Forelimb muscle (tissue), 1 donor: ENCODE data around the gene TP63. TPM values are rescaled to one million over a fixed set of nuclear protein-coding genes. Genes with fewer than 3 reads are reported as not detected.
A peak's percentile ranks its signal among the peaks of the same experiment; 100 is the strongest.
"Not testable (repeated sequence)": the region's sequence is repeated elsewhere in the genome, so short reads cannot be mapped to it uniquely, and the experiment has no call there.

Experiments
- DNase-seq: peaks from one replicate; pipeline ENCODE4 v3.0.0-alpha.2; 2013; ENCODE audit warnings: low read depth
- polyA plus RNA-seq: library from polyadenylated mRNA; unstranded; fragments of 120-200 nt; gene quantifications from one replicate; pipeline ENCODE4 v1.2.1, GENCODE V29; 2013; ENCODE audit not compliant: insufficient read length

The TP63 gene
- polyA plus RNA-seq, 1 donor: 11.6 TPM

DNA sequence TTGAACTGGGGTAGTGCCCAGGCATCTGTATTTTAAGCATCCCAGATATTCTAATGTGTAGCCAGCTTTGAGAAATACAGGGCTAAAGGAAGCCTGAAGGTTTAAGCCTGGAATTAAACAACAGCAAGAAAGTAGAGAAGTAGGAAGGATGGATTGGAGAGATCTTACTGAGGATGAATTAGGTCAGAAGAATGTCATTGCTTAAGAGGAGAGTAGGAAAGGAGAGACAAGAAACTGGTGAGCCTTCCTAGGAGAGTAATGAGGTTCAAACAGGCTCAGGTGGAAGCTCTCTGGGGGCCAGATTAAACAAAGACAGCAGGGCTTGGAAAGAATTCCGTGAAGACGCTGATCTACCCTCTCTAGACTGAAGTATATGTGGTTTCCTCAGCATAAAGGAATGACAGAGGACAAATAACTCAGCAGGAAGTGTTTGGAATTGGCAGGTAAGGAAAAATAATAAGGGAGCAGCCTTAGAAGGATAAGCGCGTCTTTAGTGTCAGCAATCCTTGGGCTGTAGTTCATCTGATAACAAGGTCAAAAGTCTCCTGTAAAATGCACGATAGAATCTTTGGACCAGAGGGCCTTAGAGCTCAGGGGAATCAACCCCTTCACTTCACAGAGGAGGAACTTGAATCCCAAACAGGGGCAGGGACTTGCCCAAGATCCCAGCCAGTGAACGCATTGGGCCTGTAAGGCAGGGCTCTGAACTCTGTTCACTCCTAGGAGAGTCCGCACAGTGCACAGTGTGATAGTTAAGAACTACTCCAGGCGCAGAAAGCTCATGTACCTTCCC, 90.9 kb downstream of the TP63 start:
- DNase-seq: no peak

- peak; percentile 68 for DNase-seq
Observed at GRCh38 chr3:189724356-189724755, 93.2 kb downstream of the TP63 start.

GRCh38 chr3:189726277-189726676, 95.1 kb downstream of the TP63 start:
- no peak for DNase-seq

GRCh38 chr3:189727158-189727557, 96.0 kb downstream of the TP63 start:
- no peak for DNase-seq

DNA sequence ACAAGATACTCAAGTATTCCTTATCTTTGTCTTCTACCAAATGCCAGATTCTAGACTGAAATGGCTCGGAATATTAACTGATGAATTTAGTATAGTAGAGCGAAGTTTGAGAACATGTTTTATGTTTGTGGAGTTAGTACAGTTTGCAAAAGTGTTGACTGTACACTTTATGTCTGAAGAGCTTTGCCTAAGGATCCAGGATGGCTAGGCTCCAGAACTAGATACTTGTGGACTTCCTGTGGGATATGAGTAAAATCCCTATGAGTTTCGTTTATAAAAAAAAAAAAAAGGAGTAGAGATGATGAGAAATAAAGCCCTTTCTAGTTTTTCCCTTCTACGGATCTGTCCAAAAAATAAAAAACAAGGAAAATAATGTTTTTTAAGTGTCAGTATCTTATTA, 96.7 kb downstream of the TP63 start:
- DNase-seq: peak; percentile 64

DNA sequence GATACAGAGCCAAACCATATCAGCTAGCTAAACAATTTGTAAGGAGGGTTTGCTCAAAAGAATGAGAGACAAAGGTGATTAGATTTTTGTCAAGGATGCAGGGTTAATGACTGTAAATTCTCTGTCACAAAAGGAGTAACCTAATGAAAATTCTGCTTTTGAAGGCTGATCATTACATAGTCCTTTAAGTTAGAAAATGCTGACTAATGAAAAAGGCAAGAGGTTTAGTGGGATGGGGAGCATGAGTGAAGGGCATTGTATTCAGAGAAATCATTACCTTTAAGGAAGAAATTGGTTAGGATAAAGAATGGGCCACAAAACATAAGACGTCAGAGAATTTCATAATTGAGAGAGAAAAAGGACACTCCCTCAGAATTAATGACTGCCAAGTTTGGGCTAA, 97.7 kb downstream of the TP63 start:
- no peak for DNase-seq

GRCh38 chr3:189734061-189734460, 102.9 kb downstream of the TP63 start:
- no peak for DNase-seq

GRCh38 chr3:189735913-189736312, 104.7 kb downstream of the TP63 start:
- DNase-seq: no peak

DNA sequence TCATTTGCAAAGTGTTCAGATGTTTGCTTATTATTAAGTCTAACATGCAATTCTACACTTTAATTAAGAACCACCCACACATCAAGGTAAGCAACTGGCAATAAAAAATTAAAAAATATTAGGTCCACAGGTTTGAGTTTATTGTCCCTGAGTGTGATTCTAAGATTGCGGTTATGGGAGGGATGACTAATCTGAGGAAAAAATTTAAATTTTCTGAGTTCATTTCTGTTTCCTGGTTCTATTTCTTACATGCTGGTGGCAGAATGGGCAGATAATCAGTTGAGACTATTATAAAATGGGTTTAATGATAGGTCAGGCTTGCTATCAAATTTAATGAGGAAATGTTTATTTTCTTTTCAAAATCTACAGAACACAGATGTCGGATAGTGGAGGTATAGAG, 105.9 kb downstream of the TP63 start:
- no peak for DNase-seq

DNA sequence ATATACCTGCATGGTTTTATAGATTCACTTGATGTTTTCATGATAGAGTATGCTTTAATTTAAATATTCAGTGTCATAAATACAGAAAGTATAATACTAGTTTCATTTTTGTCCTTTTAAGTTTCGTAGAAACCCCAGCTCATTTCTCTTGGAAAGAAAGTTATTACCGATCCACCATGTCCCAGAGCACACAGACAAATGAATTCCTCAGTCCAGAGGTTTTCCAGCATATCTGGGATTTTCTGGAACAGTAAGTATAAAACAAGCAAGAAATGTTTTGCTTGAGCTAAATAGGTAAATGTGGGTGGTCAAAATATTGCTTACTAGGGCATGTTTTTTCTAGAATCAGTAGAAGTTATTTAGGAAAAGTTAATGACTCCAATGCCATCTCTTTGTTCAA, 106.4 kb downstream of the TP63 start:
- DNase-seq: no peak

DNA sequence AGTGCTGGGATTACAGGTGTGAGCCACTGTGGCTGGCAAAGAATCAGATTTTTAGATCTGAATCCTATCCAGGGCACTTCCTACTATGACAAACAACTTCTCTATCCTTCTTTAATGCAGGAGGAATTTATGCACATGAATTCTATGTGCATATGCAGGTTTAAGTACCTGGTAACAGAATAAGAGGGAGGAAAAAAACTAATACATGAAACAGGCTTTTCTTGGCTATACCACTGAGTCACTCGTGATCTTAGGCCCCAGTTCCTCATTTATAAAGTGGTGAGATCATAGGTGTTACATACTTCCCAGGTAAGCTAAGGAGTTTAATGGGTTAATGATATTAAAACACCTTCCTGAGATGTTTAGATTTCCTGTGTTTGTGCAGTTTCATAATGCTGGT, 108.2 kb downstream of the TP63 start:
- no peak for DNase-seq

DNA sequence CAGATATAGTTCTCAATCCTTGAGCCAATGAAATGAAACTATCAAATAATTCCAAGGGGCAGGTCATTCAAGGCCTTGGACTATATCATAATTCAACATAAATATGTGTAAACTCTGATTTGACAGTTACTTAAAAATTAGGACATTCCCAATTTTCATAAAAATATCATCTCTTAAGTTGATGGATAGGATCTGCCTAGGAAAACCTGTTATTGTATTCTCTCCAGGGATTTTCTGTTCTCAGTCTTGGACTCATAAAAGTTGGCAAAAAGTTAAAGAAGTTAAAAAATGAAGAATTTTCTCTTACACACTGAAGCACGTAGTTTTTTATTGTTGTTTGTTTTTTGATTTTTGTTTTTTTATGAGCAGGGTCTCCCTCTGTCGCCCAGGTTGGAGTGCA, 109.0 kb downstream of the TP63 start:
- DNase-seq: no peak

- DNase-seq: no peak
Observed at GRCh38 chr3:189744235-189744634, 113.0 kb downstream of the TP63 start.

GRCh38 chr3:189745622-189746021, 114.4 kb downstream of the TP63 start:
- no peak for DNase-seq

DNA sequence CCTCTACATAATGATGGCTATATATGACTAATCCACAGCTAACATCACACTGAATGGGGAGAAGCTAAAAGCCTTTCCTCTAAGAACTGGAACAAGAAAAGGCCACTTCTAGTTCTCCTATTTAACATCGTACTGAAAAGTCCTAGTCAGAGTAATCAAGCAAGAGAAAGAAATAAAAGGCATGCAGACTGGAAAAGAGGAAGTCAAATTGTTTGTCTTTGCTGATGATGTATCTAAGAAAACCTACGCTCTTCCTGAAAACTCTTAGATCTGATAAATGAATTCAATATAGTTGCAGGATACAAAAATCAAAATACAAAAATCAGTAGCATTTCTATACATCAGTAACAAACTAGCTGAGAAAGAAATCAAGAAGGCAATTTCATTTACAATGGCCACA, 116.9 kb downstream of the TP63 start:
- DNase-seq: no peak

DNA sequence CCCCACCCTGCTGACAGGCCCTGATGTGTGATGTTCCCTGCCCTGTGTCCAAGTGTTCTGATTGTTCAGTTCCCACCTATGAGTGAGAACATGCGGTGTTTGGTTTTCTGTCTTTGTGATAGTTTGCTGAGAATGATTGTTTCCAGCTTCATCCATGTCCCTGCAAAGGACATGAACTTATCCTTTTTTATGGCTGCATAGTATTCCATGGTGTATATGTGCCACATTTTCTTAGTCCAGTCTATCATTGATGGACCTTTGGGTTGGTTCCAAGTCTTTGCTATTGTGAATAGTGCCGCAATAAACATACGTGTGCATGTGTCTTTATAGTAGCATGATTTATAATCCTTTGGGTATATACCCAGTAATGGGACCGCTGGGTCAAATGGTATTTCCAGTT, 119.8 kb downstream of the TP63 start:
- DNase-seq: not testable (repeated sequence)

DNA sequence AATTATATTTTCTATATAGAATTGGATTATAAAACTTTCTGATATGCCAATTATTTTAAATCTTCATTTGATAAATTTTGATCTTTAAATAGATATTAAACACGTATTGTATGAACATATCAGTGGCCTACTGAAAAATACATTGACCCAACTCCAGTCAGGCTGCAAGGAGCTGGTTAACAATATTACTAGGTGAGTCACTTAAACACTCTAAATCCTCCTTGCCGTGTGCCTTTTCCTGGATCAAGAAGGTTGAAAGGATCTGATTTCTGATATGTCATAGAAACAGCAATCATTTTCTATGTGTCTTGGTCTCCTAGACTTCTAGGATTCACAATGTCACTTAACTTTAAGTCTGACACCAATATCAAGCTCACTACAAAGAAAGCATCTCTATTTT, 123.2 kb downstream of the TP63 start:
- DNase-seq: no peak

DNA sequence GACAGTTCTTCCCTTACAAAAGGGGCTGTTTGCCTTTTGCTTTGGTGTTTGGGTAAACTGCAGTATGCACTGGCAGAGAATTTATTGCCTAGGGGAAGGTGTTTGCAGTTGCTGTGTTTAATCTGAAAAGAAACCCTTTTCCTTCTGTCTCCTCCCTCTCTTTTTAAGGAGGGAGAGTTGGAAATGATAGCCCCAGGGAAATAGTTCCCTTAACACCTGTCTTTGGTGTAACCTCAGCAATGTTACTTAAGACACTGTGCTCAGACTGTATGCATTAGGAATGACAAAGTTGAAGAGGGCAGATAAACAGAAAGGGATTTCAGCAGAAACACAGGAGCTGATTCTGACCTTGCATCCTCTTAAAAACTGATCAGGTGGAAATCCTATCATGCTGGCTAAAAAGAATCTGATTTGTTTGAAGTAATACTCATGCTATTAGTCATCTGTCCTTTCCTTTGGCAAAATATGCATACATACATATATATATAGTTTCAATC, 125.4 kb downstream of the TP63 start:
- DNase-seq: no peak

- DNase-seq: no peak
Observed at GRCh38 chr3:189758186-189758585, 127.0 kb downstream of the TP63 start.

GRCh38 chr3:189766416-189766815, 135.2 kb downstream of the TP63 start:
- DNase-seq: no peak

GRCh38 chr3:189771842-189772450, 140.8 kb downstream of the TP63 start:
- DNase-seq: no peak

DNA sequence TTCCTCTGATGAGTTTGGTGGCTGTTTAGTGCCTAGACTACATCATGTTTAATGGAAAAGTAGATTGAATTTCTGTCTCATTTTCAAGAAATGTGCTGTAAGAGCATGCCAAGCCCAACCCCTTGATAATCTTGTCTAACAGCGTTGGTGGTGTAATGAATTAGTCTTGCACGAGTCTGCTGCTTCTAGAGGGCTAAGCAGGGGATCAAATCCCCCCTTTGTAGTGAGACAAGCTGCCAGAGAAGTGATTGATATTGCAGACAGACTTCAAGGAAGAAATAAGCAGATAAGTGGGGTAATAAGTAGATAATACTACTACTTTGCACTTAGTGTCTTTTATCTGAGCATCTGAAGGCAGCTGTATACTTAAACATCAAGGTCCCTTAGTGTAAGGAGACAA, 141.4 kb downstream of the TP63 start:
- no peak for DNase-seq

GRCh38 chr3:189773056-189773455, 141.9 kb downstream of the TP63 start:
- DNase-seq: no peak
